ENCODE results near the gene BRSK2.

DNA sequence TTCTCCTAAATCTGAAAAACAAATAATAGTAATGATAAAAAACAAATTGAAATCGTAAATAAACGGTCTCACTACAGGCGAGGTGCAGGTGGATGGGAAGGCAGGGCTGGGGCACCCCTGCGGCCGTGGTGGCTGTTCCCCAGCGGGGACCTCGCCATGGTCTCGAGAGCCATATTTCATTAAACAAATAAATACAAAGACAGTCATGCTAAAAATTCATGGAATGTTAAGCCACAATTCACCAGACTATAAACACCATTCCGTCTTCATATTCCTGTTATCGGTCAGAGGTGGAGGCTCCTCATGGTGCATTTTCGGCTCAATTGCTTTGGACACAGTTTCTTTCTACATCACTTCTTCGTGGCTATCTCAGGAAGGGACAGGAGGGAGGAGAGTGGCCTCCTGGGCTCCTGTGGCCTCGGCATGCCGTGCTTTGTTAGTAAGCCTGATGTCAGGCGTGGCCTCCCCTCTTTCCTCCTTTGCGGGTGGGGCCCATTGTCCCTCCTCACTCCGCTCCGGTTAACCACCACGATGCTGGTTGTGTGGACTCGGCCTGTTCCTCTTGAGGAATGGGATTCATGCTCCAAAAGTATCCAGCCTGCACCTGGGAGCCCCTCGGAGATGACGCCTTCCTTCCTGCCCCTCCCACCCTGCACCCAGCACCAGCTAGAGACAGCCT, 16.1 kb upstream of the BRSK2 start:
- TF ChIP-seq ZNF384 (IDR thresholded peaks at IDR 0.05) (no peak), ELF4 (IDR thresholded peaks at IDR 0.05) (no peak), SP1 (IDR thresholded peaks at IDR 0.05) (no peak), TARDBP (IDR thresholded peaks at IDR 0.05) (no peak), LEF1 (IDR thresholded peaks at IDR 0.05; ENCODE audit: borderline replicate concordance) (no peak), FOXM1 (IDR thresholded peaks at IDR 0.05; ENCODE audit: borderline replicate concordance) (no peak), BHLHE40 (IDR thresholded peaks at IDR 0.05; ENCODE audit: borderline replicate concordance) (no peak)
- TF ChIP-seq, protein P1, sequence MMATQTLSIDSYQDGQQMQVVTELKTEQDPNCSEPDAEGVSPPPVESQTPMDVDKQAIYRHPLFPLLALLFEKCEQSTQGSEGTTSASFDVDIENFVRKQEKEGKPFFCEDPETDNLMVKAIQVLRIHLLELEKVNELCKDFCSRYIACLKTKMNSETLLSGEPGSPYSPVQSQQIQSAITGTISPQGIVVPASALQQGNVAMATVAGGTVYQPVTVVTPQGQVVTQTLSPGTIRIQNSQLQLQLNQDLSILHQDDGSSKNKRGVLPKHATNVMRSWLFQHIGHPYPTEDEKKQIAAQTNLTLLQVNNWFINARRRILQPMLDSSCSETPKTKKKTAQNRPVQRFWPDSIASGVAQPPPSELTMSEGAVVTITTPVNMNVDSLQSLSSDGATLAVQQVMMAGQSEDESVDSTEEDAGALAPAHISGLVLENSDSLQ (IDR thresholded peaks at IDR 0.05) = no peak
